Brain microvascular endothelial cell (primary cell): Measurements from ENCODE around the gene PRKCG.

Source experiments
- DNase-seq: peaks from one replicate; pipeline ENCODE4 v3.0.0-alpha.2; 2020
- H3K27ac ChIP-seq: fragments of 250-450 bp; sonication (Bioruptor Pico); 2 replicates; pipeline ENCODE4 v1.5.1; 2020; ENCODE audit warnings: mild to moderate bottlenecking, moderate library complexity
- H3K27me3 ChIP-seq: fragments of 250-450 bp; sonication (Bioruptor Pico); replicated peaks from 2 replicates; pipeline ENCODE4 v1.5.1; 2020; ENCODE audit warnings: mild to moderate bottlenecking
- H3K36me3 ChIP-seq: fragments of 250-450 bp; sonication (Bioruptor Pico); replicated peaks from 2 replicates; pipeline ENCODE4 v1.5.1; 2020; ENCODE audit warnings: mild to moderate bottlenecking
- H3K4me3 ChIP-seq: 2 replicates; pipeline ENCODE4 v1.5.1; 2011; ENCODE audit warnings: low read depth, mild to moderate bottlenecking, control low read depth, low read length, moderate library complexity
- in situ Hi-C: cut with HindIII; loops from 2 replicates; pipeline ENCODE4 v1.10.0; 2017; ENCODE audit warnings: low sequenced_read_pairs, low pct_ligation_motif_present
- TF ChIP-seq, protein P1 (sequence below): IDR thresholded peaks from 2 replicates; pipeline ENCODE4 v1.5.1; 2011; ENCODE audit warnings: low read depth, mild to moderate bottlenecking, moderate library complexity, low read length, control low read depth, inconsistent platforms; ENCODE audit errors: missing control alignments

PRKCG gene

DNA sequence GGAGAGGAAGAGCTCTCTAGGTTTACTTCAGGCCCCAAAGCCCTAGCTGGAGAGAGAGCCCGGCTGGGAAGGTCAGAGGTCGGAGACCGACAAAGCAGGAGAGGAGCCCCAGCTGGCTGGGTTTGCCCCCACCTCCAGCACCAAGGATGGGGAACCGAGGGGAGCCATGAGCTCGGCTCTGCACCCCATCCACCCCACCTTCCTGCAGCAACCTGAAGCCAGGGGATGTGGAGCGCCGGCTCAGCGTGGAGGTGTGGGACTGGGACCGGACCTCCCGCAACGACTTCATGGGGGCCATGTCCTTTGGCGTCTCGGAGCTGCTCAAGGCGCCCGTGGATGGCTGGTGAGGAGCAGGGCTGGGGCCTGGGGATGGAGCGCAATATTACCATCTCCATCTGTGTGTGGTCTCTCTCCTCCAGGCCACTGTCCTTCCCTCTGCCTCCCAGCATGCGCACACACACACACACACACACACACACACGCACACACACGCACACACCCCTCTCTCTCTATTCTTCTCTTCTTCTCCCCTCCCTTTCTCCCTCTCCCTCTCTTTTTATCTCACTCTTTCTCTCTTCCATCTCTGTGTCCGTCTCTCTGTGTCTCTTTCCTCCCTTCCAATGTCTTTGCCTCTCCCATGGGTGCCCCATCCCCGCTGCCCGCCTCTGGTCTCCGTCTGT lies 10.4 kb downstream of the PRKCG start:
- no peak overlapping the region for H3K4me3 ChIP-seq
- in situ Hi-C loops: no loop called here
- no peak for DNase-seq
- H3K27ac ChIP-seq: no peak overlapping the region
- no peaks in the 10 kb centered on the region for H3K27me3 ChIP-seq
- no peaks in the 10 kb centered on the region for H3K36me3 ChIP-seq
- TF ChIP-seq, protein P1, sequence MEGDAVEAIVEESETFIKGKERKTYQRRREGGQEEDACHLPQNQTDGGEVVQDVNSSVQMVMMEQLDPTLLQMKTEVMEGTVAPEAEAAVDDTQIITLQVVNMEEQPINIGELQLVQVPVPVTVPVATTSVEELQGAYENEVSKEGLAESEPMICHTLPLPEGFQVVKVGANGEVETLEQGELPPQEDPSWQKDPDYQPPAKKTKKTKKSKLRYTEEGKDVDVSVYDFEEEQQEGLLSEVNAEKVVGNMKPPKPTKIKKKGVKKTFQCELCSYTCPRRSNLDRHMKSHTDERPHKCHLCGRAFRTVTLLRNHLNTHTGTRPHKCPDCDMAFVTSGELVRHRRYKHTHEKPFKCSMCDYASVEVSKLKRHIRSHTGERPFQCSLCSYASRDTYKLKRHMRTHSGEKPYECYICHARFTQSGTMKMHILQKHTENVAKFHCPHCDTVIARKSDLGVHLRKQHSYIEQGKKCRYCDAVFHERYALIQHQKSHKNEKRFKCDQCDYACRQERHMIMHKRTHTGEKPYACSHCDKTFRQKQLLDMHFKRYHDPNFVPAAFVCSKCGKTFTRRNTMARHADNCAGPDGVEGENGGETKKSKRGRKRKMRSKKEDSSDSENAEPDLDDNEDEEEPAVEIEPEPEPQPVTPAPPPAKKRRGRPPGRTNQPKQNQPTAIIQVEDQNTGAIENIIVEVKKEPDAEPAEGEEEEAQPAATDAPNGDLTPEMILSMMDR: no peak

DNA sequence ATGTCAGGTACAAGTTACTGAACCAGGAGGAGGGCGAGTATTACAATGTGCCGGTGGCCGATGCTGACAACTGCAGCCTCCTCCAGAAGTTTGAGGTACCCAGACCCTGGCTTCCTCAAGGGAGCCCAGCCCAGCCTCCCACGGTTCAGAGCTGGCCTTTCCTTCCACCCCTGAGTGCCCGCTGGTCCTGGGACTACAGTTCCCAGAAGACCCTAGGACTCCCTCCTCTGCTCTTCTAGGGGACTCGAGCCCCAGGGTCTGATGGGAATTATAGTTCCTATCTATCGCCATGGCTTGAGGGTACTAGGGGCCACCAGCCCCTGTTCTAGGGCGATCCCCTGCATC lies 11.0 kb downstream of the PRKCG start:
- Histone ChIP-seq H3K27me3 (peaks cover 3% of the 10 kb centered on the region), H3K36me3 (no peaks in the 10 kb centered on the region), H3K4me3 (no peak overlapping the region), H3K27ac (no peak overlapping the region)
- DNase-seq: no peak
- TF ChIP-seq, protein P1: no peak
- in situ Hi-C loops: no loop called here

DNA sequence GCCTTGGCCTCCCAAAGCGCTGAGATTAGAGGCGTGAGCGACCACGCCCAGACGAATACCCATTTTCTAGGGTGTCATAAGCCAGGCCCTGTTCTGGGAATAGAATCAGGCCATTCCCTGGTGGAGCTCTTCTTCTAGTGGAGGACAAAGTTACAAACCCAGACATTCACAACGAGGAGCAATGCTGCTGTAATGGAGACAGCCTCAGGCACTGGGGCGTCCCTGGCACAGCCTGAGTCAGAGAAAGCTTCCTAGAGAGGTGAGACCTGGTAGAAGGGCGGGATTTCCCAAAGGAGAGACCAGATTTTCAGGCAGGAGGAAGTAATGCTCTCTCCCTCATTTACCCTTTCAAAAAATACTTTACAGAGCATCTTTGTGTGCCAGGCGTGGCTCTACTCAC lies 12.7 kb downstream of the PRKCG start:
- peaks cover 4% of the 10 kb centered on the region for H3K27me3 ChIP-seq
- in situ Hi-C loops: no loop called here
- TF ChIP-seq, protein P1: no peak
- no peak for DNase-seq
- H3K36me3 ChIP-seq: no peaks in the 10 kb centered on the region
- no peak overlapping the region for H3K27ac ChIP-seq
- H3K4me3 ChIP-seq: no peak overlapping the region

DNA sequence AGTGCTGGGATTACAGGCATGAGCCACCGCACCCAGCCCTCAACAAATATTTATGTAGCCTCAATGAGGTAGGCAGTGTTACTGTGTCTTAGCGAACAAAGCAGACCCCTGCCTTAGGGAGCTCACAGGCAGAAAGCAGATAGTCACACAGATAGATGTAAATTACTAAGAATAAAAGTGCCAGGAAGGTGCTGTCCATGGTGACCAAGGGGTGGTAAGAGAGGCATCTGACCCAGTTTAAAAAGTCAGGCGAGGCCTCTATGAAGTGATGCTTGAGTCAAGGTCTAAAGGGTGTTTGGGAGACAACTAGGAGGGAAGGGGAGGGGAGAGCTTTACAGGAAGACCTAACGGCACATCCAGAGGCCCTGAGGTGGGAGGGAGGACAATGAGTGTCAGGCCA lies 14.7 kb downstream of the PRKCG start:
- TF ChIP-seq, protein P1: no peak
- Histone ChIP-seq H3K27me3 (peaks cover 4% of the 10 kb centered on the region), H3K36me3 (no peaks in the 10 kb centered on the region), H3K4me3 (no peak overlapping the region), H3K27ac (no peak overlapping the region)
- DNase-seq: no peak
- in situ Hi-C loops: no loop called here

DNA sequence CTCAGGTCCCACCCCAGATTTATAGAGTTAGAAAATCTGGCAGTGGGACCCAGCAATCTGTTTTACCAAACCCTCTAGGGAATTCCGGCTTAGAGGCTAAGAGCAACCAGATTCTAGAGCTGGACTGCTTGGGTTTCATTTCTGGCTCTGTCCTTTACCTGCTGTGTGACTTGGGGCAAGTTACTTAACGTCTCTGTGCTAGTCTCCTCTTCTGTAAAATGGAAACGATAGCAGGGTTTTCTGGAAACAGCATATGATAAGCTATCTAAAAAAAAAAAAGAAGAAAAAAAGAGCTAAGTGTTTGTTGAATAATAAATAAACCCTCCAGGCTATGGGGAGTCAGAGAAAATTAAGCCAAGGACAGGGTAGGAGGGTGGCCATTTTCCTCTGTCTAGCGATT lies 15.5 kb downstream of the PRKCG start:
- in situ Hi-C loops: no loop called here
- H3K4me3 ChIP-seq: no peak overlapping the region
- H3K27me3 ChIP-seq: peaks cover 4% of the 10 kb centered on the region
- H3K27ac ChIP-seq: no peak overlapping the region
- H3K36me3 ChIP-seq: no peaks in the 10 kb centered on the region
- no peak for DNase-seq
- TF ChIP-seq, protein P1: no peak

DNA sequence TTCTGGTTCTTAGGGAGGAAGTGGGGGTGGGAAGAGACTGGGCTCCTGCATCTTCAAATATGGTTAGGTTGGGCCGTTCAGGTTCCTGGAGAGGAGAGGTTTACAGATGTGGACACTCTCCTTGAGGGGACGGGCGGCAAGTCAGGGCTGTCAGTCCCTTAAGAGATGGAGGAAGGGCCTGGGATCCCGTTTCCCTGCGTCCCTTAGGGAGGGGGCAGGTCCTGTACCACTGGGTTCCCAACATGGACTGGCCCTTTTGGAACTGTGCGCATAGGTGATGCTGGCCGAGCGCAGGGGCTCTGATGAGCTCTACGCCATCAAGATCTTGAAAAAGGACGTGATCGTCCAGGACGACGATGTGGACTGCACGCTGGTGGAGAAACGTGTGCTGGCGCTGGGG lies 16.2 kb downstream of the PRKCG start:
- Histone ChIP-seq H3K4me3 (no peak overlapping the region), H3K36me3 (no peaks in the 10 kb centered on the region), H3K27ac (no peak overlapping the region), H3K27me3 (peaks cover 4% of the 10 kb centered on the region)
- in situ Hi-C loops: no loop called here
- no peak for DNase-seq
- TF ChIP-seq, protein P1: no peak
